ENCODE measurements around the gene WWOX.

DNA sequence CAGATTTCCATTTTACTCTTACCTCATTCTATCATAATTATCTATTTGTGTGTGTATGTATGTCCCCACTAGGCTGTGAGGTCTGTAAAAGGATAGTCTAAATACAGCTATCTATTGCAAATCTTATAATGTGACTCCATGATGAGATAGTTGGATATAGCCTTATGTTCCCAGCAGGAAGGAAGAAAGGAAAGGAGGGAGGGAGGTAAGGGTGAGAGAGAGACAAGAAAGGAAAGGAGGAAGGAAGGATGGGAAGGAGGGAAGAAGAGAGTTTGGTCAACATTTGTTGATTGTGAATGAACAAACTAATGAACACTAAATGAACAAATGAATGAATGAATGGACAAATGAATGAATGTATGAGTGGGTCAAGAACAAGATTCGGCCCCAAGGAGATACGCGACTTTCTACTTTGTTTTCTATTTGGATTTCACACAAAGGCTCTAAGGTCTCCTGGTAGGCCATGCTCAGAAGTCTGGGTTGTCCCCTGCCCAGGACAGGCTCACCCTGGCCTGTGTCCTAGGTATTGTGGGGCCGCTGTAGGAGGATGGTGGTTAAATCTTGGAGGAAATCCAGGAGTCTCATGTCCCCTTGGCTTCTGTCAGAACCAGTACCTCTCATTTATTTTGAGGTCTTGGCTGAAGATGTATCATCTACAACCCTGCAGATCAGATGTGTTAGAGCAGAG, 195.2 kb downstream of the WWOX start:
- no peak for TF ChIP-seq POLR2AphosphoS5 (IDR thresholded peaks at IDR 0.05)
- TF ChIP-seq, protein P1, sequence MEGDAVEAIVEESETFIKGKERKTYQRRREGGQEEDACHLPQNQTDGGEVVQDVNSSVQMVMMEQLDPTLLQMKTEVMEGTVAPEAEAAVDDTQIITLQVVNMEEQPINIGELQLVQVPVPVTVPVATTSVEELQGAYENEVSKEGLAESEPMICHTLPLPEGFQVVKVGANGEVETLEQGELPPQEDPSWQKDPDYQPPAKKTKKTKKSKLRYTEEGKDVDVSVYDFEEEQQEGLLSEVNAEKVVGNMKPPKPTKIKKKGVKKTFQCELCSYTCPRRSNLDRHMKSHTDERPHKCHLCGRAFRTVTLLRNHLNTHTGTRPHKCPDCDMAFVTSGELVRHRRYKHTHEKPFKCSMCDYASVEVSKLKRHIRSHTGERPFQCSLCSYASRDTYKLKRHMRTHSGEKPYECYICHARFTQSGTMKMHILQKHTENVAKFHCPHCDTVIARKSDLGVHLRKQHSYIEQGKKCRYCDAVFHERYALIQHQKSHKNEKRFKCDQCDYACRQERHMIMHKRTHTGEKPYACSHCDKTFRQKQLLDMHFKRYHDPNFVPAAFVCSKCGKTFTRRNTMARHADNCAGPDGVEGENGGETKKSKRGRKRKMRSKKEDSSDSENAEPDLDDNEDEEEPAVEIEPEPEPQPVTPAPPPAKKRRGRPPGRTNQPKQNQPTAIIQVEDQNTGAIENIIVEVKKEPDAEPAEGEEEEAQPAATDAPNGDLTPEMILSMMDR (IDR thresholded peaks at IDR 0.05) = no peak
- TF ChIP-seq EP300 (IDR thresholded peaks at IDR 0.05) = no peak
- TF ChIP-seq POLR2A (IDR thresholded peaks at IDR 0.05) = no peak
